GM21723 (cell line): ENCODE measurements around the gene SLCO4A1.

Experiments
- ATAC-seq: cut with Tn5 transposase; IDR thresholded peaks from one replicate; pipeline ENCODE4 v1.9.1; 2021; ENCODE audit warnings: mild to moderate bottlenecking, moderate library complexity; ENCODE audit not compliant: unreplicated experiment

SLCO4A1 gene

DNA sequence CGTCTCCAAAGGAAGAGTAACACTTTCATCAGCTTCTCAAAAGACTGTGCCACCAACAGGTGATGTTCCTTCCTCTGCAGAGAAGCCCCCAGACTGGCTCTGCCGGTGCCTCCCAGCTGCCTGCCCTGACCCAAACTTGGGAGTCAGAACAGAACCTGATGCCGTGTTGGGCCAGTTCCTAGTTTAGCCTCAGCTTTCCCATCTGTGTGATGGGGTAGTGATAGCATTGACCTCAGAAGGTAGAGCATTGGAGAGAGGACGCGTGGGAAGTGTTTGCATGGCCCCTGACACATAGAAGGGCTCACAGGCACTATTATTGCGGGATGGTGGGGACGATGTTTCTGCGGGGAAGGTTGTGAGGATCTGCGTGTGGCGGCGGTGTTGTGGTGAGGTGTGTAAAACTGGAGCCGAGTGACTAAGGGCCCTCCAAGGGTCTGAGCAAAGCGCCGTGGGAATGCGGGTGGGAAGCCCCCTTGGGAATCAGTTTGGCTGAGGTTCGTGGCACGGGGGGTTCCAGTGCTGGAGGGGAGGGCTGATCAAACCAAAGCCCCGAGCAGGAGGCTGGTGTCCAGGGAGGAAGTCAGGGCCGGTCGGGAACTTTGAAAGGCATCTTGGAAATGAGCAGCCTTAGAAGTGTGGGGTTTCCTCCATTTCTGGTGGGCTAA, 68.0 kb downstream of the SLCO4A1 start:
- ATAC-seq, result no peak

DNA sequence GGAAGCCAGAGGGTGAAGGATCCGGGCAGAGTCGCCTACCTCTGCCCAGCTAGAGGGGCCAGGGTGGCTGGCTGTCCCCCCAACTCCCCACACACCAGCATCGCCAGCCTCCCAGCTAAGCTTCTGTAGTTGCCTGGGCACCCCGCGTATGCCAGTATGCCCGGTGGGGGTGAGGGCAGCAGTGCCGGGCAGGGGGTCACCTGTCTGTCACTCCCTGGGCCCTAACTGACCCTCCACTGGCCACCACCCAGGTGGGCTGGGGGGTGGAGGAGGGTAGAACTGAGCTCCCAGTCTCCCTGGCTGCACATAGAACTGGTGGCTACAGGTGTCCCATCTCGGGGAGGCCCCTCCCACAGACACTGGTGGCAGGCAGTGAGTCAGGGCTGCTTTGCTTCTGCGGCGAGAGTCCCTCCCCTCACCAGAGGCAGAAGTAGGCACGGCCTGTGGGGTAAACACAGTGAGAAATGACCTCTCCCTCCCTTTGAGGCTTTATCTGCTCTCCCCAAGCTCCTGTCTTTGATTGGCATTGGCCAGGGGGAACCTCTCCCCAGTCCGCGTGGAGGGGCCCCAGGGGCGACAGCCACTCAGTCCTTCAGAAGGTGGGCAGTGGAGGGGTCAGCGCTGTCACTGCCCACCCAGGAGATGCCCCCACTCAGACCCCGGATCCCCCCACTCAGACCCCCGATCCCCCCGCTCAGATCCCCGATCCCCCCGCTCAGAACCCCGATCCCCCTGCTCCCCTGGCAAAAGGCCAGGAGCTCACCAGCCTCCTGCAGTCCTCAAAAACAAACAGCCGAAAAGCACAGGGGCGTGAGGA, 68.8 kb downstream of the SLCO4A1 start:
- no peak for ATAC-seq

DNA sequence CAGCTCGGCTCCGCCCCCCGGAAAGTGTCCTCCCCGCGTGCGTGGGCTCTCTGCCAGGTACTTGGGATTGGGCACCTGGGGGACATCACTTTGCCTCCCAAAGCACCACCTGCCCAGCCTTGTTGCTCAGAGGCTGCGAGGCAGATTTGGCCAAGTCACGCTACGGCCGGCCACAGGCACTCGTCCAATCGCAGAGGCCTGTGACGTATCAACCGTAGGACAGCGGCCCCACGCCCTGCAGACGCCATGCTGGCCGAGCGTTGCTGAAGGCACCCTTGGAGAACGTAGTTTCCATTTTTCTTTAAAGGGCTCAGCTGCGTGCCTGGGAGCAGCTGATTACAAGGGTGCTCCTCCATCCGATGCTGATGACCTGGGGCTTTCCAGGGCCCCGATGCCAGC, 69.4 kb downstream of the SLCO4A1 start:
- ATAC-seq, result no peak

DNA sequence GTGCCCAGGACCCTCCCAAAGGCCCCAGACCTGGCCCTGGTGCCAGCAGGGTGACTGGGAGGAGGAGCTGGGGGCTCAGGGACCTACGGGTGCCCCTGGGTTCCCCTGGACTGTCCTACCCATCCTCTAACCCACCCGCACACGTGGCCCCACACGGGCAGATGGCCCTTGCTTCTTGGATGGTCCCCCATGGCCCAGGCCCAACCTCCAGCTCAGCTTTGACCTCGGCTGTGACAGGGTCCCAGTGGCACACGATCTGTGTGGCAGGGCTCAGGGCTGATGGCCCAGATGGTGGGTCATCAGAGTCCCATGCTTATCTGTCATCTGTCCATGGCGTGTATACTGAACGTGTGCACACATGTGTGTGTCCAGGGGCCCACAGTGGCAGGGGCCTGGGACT, 70.3 kb downstream of the SLCO4A1 start:
- ATAC-seq, result no peak

DNA sequence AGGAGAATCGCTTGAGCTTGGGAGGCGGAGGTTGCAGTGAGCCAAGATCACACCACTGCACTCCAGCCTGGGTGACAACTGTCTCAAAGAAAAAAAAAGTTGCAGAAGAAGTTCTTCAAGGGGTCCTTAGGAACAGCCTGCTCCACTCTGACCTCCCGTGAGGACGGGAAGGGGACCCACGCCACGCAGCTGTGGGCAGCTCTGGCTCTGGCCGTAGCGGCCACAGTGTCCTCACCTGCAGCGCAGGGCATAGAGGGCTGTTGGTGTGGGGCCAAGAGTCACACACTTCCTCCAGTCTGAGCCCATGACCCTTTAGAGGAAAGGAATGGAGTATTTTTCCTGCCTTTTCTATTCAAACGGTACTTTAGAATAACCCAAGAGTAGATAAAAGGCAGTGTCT, 71.7 kb downstream of the SLCO4A1 start:
- ATAC-seq, result no peak

DNA sequence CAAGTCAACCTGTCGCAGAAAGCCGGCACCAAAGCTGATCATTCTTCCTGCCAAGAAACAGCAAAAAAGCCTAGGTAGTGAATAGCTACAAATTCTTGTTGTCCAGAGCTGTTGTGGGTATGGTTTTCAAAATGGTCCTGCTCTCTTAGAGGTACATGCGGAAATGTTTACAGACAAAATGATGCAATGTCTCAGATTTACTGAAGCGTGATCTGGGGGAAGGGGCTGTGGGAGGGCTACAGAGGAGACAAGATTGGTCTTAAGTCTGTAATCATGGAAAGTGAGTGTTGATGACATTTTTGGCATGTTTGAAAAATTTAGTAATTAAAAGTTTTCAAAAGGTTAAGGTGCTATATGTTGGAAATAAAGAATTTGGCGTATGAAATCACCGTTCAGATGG, 72.5 kb downstream of the SLCO4A1 start:
- ATAC-seq, result no peak

DNA sequence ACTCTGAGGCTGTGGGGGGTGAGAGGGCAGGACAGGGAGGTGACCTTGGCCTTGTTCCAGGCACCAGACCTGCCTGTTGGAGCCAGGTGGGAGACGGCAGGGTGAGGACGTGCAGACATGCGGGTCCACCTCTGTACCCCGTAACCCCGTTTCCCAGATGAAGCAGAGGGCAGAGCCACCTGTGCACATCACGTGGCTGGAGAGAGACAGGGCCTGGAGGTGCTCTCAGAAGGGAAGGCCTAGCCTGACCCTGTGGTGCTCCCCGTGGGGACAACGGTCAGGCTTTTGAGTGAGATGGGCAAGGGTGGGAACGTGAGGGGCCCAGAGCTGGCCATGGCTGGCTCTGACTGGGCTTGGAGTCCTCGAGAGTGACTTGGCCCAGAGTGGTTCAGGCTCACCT, 72.9 kb downstream of the SLCO4A1 start:
- no peak for ATAC-seq

DNA sequence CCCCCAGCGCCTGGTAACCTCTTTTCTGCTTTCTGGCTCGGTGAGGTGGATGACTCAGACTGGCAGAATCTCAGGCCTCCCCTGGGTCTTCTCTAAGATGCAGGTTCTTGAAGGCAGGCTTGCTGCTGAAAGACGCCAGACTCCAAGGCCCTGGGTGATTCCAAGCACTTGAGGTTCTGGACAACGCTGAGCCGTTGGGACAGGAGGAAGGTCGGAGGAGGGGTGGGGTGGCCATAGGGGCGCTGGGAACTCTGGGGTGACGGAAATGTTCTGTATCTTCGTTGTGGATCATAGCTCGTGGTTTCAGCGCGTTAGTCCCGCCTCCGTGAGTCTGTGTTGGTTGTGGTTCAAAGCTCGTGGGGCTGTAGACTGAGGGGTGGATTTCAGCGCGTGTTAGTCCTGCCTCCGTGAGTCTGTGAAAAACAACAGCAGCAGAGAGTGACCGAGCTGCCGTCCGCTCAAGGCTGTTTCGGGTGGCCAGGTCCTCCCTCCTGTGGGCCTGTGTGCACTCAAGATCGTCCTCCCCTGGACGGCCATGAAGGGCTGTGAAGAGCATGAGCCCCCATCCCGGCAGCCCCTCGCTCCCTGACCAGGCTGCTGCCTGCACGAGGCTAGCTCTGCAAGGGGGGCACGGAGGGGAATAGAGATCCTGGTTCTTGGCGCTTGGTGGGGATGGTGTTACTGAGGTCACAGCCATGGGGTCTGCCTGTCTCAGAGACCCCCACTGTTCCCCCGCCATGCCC, 74.1 kb downstream of the SLCO4A1 start:
- no peak for ATAC-seq

DNA sequence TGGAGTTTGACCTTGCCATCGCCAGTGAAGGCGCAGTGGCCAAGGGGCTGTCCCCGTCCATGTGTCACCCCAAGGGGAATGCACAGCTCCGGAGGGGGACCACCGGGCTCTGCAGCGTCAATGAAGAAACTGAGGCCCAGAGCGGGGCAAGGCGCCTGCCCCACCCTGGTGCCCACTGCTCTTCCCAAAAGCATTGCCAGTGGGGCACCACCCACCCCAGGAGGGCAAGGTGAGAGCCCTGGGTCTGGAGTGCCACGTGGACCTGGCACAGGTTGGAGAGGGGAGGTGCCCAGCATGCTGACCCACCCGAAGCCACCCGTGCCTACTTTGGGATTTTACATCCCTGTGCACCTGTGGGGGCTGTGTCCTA, 74.6 kb downstream of the SLCO4A1 start:
- no peak for ATAC-seq

DNA sequence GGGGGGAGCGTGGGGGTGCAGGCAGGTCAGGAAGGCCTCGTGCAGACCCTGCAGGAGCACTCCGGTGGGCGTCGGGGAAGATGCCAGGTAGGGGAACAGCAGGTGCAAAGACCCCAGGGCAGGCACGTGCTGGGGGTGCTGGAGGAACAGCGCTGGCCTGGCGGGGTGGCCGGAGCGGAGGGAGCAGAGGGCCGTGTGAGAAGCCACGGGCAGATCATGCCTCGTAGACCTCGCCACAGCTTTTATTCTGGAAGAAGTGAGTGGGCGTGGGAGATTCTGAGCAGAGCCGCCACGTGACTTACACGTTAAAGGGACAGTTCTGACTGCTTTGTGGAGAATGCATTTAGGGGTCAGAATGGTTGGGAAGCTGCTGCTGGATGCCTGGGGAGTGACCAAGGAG, 75.6 kb downstream of the SLCO4A1 start:
- ATAC-seq, result no peak

DNA sequence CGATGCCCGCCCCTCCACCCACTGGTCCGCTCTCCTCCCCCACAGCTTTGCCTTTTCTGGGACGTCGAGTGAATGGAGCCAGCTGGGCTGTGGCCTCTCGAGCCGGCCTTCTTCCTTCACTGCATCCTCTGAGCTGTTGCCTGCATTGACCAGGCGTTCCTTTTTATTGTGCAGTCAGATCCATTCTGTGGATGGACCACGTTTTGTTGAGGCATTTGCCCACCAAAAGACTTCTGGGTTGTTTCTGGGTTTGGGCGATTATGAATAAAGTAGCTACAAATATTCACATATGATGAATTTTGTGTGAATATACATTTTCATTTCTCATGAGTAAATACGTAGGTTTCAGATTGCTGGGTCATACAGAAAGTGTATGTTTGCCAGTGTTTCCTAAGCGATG, 76.2 kb downstream of the SLCO4A1 start:
- ATAC-seq, result no peak

DNA sequence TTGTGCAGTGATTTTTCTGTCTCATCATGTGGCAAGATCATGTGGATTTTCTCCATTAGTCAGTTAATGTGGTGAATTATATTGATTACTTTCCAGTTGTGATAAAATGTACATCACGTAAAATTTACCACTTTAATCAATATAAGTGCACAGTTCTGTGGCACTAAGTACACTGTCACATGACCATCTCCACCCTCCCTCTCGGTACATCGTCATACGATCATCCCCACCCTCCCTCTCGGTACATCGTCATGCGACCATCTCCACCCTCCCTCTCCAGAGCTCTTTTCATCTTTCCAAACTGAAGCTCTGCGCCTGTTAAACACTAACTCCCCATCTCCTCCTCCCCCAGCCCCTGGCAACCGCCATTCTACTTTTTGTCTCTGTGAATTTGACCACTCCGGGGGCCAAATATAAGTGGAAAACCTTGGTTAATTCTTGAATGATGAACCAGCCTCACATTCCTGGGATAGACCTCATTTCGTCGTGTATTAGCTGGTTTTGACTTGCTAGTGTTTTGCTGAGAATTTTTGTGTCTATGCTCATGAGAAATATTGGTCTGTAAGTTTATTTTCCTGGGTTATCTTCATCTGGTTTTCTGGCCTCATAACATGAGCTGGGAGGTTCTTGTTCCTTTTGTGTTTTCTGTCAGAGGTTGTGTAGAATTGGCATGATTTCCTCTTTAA, 77.1 kb downstream of the SLCO4A1 start:
- no peak for ATAC-seq
